GM12892 (cell line): ENCODE measurements around the gene ATAT1.
"Not testable (repeated sequence)": the region's sequence is repeated elsewhere in the genome, so short reads cannot be mapped to it uniquely, and the experiment has no call there.

Source experiments
- DNase-seq: peaks from one replicate; pipeline ENCODE4 v3.0.0; 2011; ENCODE audit not compliant: insufficient read length
- FAIRE-seq: peaks from 2 replicates; lab custom pipeline; 2011; peaks lifted over from hg19 to GRCh38; lab: Jason Lieb, UNC
- POLR2A ChIP-seq: IDR thresholded peaks from 2 replicates; pipeline ENCODE4 v1.6.1; 2011; ENCODE audit warnings: low read depth, low read length, control low read depth
- POLR2AphosphoS5 ChIP-seq: IDR thresholded peaks from 2 replicates; pipeline ENCODE4 v1.6.1; 2011; ENCODE audit warnings: low read depth, low read length, control low read depth
- TAF1 ChIP-seq: IDR thresholded peaks from 2 replicates; pipeline ENCODE4 v1.6.1; 2011; ENCODE audit warnings: low read depth, mild to moderate bottlenecking, control low read depth, low read length, borderline replicate concordance

The ATAT1 gene

GRCh38 chr6:30657454-30657853 lies 30.8 kb downstream of the ATAT1 start:
- TF ChIP-seq POLR2AphosphoS5: no peak
- no peak for TF ChIP-seq TAF1
- TF ChIP-seq POLR2A: no peak
- FAIRE-seq: no peak

GRCh38 chr6:30657922-30658321 lies 31.2 kb downstream of the ATAT1 start:
- DNase-seq, FAIRE-seq: not testable (repeated sequence)

More at GRCh38 chr6:30657454-30657853, 30.8 kb downstream of the ATAT1 start:
- DNase-seq: no peak

GRCh38 chr6:30664994-30665767 lies 38.5 kb downstream of the ATAT1 start:
- TF ChIP-seq TAF1 (no peak), POLR2A (no peak), POLR2AphosphoS5 (no peak)
- no peak for DNase-seq
- no peak for FAIRE-seq

GRCh38 chr6:30666300-30666699 lies 39.6 kb downstream of the ATAT1 start:
- not testable (repeated sequence) for FAIRE-seq, DNase-seq

GRCh38 chr6:30670760-30671527 lies 44.3 kb downstream of the ATAT1 start:
- DNase-seq (no peak), FAIRE-seq (no peak)
- no peak for TF ChIP-seq TAF1
- no peak for TF ChIP-seq POLR2AphosphoS5
- TF ChIP-seq POLR2A: no peak

GRCh38 chr6:30672445-30673253 lies 46.0 kb downstream of the ATAT1 start, which contains the start of gene DHX16:
Gene DHX16 (minus strand): TSS chr6:30673006. CDS start chr6:30672841, 165 bp downstream.
- DNase-seq (peak; percentile 83), FAIRE-seq (peak; percentile 92)
- TF ChIP-seq POLR2A: peak; percentile 70; the same call in 1 of the 2 replicates
- peak; percentile 38; the same call in 1 of the 2 replicates for TF ChIP-seq POLR2AphosphoS5
- TF ChIP-seq TAF1: 0 out of 2 replicates have a peak, but pooled peaks have one; percentile 11

GRCh38 chr6:30676660-30677285 lies 50.1 kb downstream of the ATAT1 start:
- no peak for DNase-seq
- TF ChIP-seq POLR2AphosphoS5 (no peak), TAF1 (no peak), POLR2A (no peak)
- no peak for FAIRE-seq

GRCh38 chr6:30678964-30679726 lies 52.5 kb downstream of the ATAT1 start:
- FAIRE-seq (peak; percentile 87), DNase-seq (peak; percentile 81)
- TF ChIP-seq POLR2A: no peak
- TF ChIP-seq TAF1: no peak
- TF ChIP-seq POLR2AphosphoS5: no peak

GRCh38 chr6:30679765-30680535 lies 53.3 kb downstream of the ATAT1 start:
- DNase-seq: no peak
- FAIRE-seq: no peak
- TF ChIP-seq POLR2A: no peak

- TF ChIP-seq POLR2A (no peak), POLR2AphosphoS5 (no peak), TAF1 (no peak)
- FAIRE-seq (no peak), DNase-seq (no peak)
Observed at GRCh38 chr6:30681766-30682142, 55.1 kb downstream of the ATAT1 start.
